WERI-Rb-1 (cell line): ENCODE data around the gene LMBRD1.
"Not testable (repeated sequence)": the region's sequence is repeated elsewhere in the genome, so short reads cannot be mapped to it uniquely, and the experiment has no call there.

Experiments
- DNase-seq: peaks from one replicate; pipeline ENCODE4 v3.0.0-alpha.2; 2020
- H3K27ac ChIP-seq: fragments of 250-450 bp; sonication (Bioruptor Pico); 2 replicates; pipeline ENCODE4 v1.5.1; 2020; ENCODE audit warnings: mild to moderate bottlenecking, moderate library complexity
- H3K27me3 ChIP-seq: fragments of 250-450 bp; sonication (Bioruptor Pico); 2 replicates; pipeline ENCODE4 v1.5.1; 2021; ENCODE audit warnings: mild to moderate bottlenecking, low read depth, moderate library complexity; ENCODE audit not compliant: insufficient read depth, severe bottlenecking
- H3K36me3 ChIP-seq: fragments of 250-450 bp; sonication (Bioruptor Pico); 2 replicates; pipeline ENCODE4 v1.5.1; 2020; ENCODE audit warnings: mild to moderate bottlenecking, moderate library complexity
- H3K4me3 ChIP-seq: 2 replicates; pipeline ENCODE4 v1.5.1; 2011; ENCODE audit warnings: low read depth, mild to moderate bottlenecking, control low read depth, low read length
- H3K9me3 ChIP-seq: fragments of 250-450 bp; sonication (Bioruptor Pico); 2 replicates; pipeline ENCODE4 v1.5.1; 2021; ENCODE audit warnings: mild to moderate bottlenecking, moderate library complexity; ENCODE audit not compliant: severe bottlenecking
- CTCF ChIP-seq: IDR thresholded peaks from 2 replicates; pipeline ENCODE4 v1.5.1; 2011; ENCODE audit warnings: low read depth, mild to moderate bottlenecking, control low read depth, inconsistent platforms, low read length

The LMBRD1 gene

GRCh38 chr6:69680302-69680701, 116.5 kb downstream of the LMBRD1 start:
- TF ChIP-seq CTCF = no peak
- no peaks in the 10 kb centered on the region for H3K9me3 ChIP-seq
- no peaks in the 10 kb centered on the region for H3K27me3 ChIP-seq
- DNase-seq = no peak
- no peak overlapping the region for H3K4me3 ChIP-seq
- no peaks in the 10 kb centered on the region; the same call in 1 of the 2 replicates for H3K36me3 ChIP-seq
- no peak overlapping the region for H3K27ac ChIP-seq

- Histone ChIP-seq H3K4me3 (no peak overlapping the region), H3K9me3 (no peaks in the 10 kb centered on the region), H3K27me3 (no peaks in the 10 kb centered on the region), H3K27ac (no peak overlapping the region), H3K36me3 (no peaks in the 10 kb centered on the region; the same call in 1 of the 2 replicates)
- no peak for TF ChIP-seq CTCF
- DNase-seq = no peak
Measured at GRCh38 chr6:69673298-69673697, 123.5 kb downstream of the LMBRD1 start.

- Histone ChIP-seq H3K4me3 (no peak overlapping the region), H3K27me3 (no peaks in the 10 kb centered on the region), H3K36me3 (no peaks in the 10 kb centered on the region), H3K9me3 (no peaks in the 10 kb centered on the region), H3K27ac (no peak overlapping the region)
- TF ChIP-seq CTCF = no peak
- no peak for DNase-seq
Measured at GRCh38 chr6:69668916-69669315, 127.9 kb downstream of the LMBRD1 start.

- not testable (repeated sequence) for H3K4me3 ChIP-seq, H3K9me3 ChIP-seq, H3K27ac ChIP-seq, H3K36me3 ChIP-seq, DNase-seq, H3K27me3 ChIP-seq
Measured at GRCh38 chr6:69666779-69667178, 130.0 kb downstream of the LMBRD1 start.

GRCh38 chr6:69665437-69665836, 131.4 kb downstream of the LMBRD1 start:
- no peak overlapping the region for H3K4me3 ChIP-seq
- no peak for TF ChIP-seq CTCF
- H3K36me3 ChIP-seq = no peaks in the 10 kb centered on the region
- H3K9me3 ChIP-seq = no peaks in the 10 kb centered on the region
- H3K27ac ChIP-seq = no peak overlapping the region
- no peaks in the 10 kb centered on the region for H3K27me3 ChIP-seq
- no peak for DNase-seq

- no peak for TF ChIP-seq CTCF
- Histone ChIP-seq H3K4me3 (no peak overlapping the region), H3K36me3 (no peaks in the 10 kb centered on the region), H3K27me3 (no peaks in the 10 kb centered on the region), H3K27ac (no peak overlapping the region), H3K9me3 (no peaks in the 10 kb centered on the region)
- DNase-seq = no peak
Measured at GRCh38 chr6:69664551-69664950, 132.3 kb downstream of the LMBRD1 start.
